Right lobe of liver (tissue), 6 donors: ENCODE data around the gene TRABD2B. TPM values are rescaled to one million over a fixed set of nuclear protein-coding genes. Genes with fewer than 3 reads are reported as not detected.
A peak's percentile ranks its signal among the peaks of the same experiment; 100 is the strongest.

Source experiments
- ATAC-seq, 4 donors: fragments of 200-7000 bp; cut with Tn5 transposase; one replicate each; pipeline ENCODE4 v1.9.1; 2020; ENCODE audit warnings: mild to moderate bottlenecking in 4 of 4, moderate library complexity in 4 of 4
- DNase-seq, 3 donors: peaks; one replicate each; pipeline ENCODE4 v3.0.0-alpha.2; 2020
- H3K27ac ChIP-seq, 3 donors: fragments of 200-600 bp; one replicate each; pipeline ENCODE4 v1.8.0; 2022
- H3K27me3 ChIP-seq, 2 donors: fragments of 200-600 bp; one replicate each; pipeline ENCODE4 v1.8.0; 2022
- H3K36me3 ChIP-seq, 4 donors: fragments of 200-600 bp; sonication (generic) in 1 of 4; one replicate each; pipeline versions ENCODE4 v1.5.1 to v1.8.0; 2017 to 2022; ENCODE audit warnings: control low read depth in 1 of 4
- H3K4me1 ChIP-seq, 4 donors: fragments of 200-600 bp; sonication (generic) in 1 of 4; one replicate each; pipeline versions ENCODE4 v1.5.1 to v1.8.0; 2017 to 2022; ENCODE audit warnings: control low read depth in 1 of 4
- H3K4me3 ChIP-seq, 3 donors: fragments of 200-600 bp; one replicate each; pipeline ENCODE4 v1.8.0; 2022
- H3K9me3 ChIP-seq, 4 donors: fragments of 200-600 bp; sonication (generic) in 1 of 4; one replicate each; pipeline versions ENCODE4 v1.5.1 to v1.8.0; 2017 to 2022; ENCODE audit warnings: control low read depth in 1 of 4
- POLR2A ChIP-seq: fragments of 450-650 bp; IDR thresholded peaks from one replicate; pipeline ENCODE4 v1.6.1; 2017; ENCODE audit warnings: antibody characterized with exemption, mild to moderate bottlenecking
- WGBS: methylation state at CpG from one replicate; pipeline ENCODE4 v1.1.6; 2018; ENCODE audit warnings: low coverage, low lambda C conversion rate; ENCODE audit not compliant: insufficient coverage; ENCODE audit errors: missing lambda C conversion rate; 5-methylcytosine and 5-hydroxymethylcytosine counted together
- intact Hi-C, 2 donors: fragments of 100-400 bp; cut with DNase I; formaldehyde crosslinking; loops; one replicate each; pipeline versions ENCODE4 v1.11.2 to v1.14.1; 2022
- total RNA-seq, 6 experiments: library from RNA; depleted of rRNA in 2 of 6; stranded (reverse); fragments of >200 nt in 2 of 6; fragmentation: NEBNext Ultra II Directional in 3 of 6; extraction: Animal tissue kit (Norgen Biotek cat#: 25700) in 3 of 6; gene quantifications; one replicate each; pipeline versions ENCODE4 v1.1.0 to v1.2.4, GENCODE V29; 2016 to 2023
- TF ChIP-seq, protein P1 (sequence below), 4 donors: fragments of 200-600 bp in 3 of 4; fragments of 450-650 bp in 1 of 4; IDR thresholded peaks; one replicate each; pipeline versions ENCODE4 v1.5.1 to v1.8.0; 2016 to 2022; ENCODE audit warnings: antibody characterized with exemption in 4 of 4, mild to moderate bottlenecking in 2 of 4
- donor health status: DM: no; HTN: yes; CAD: no.
- donor health status: DM: no; HTN: no; CAD: no.
- donor health status: DM: no; HTN: no; CAD: no.
- donor health status: DM: no; HTN: yes; CAD: no.
- donor health status: DM: no; HTN: yes; CAD: no.

Gene TRABD2B
- total RNA-seq, 6 experiments from 2014 or later, result 0.55 to 9.5 (median 1.8) TPM

DNA sequence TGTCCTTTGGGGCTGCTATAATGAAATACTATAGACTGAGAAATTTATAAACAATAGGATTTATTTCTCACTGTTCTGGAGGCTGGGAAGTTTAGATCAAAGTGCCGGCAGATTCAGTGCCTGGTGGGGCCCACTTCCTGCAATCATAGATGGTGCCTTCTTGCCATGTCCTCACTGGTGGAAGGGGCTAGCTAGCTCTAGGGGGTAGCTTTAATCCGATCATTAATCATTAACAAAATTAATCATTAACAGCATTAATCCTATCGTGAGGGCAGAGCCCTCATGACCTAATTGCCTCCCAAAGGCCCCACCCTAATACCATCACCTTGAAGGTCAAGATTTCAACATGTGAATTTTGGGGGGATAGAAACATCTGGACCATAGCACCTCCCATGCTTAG is 124.3 kb downstream of the TRABD2B start:
- DNase-seq, result no peak
- H3K9me3 ChIP-seq, result no peaks in the 10 kb centered on the region
- no peaks in the 10 kb centered on the region for H3K27me3 ChIP-seq
- no peak for TF ChIP-seq POLR2A
- TF ChIP-seq, protein P1, sequence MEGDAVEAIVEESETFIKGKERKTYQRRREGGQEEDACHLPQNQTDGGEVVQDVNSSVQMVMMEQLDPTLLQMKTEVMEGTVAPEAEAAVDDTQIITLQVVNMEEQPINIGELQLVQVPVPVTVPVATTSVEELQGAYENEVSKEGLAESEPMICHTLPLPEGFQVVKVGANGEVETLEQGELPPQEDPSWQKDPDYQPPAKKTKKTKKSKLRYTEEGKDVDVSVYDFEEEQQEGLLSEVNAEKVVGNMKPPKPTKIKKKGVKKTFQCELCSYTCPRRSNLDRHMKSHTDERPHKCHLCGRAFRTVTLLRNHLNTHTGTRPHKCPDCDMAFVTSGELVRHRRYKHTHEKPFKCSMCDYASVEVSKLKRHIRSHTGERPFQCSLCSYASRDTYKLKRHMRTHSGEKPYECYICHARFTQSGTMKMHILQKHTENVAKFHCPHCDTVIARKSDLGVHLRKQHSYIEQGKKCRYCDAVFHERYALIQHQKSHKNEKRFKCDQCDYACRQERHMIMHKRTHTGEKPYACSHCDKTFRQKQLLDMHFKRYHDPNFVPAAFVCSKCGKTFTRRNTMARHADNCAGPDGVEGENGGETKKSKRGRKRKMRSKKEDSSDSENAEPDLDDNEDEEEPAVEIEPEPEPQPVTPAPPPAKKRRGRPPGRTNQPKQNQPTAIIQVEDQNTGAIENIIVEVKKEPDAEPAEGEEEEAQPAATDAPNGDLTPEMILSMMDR (IDR thresholded peaks at IDR 0.05), result no peak
- peaks cover 0 to 24% (median 3%) of the 10 kb centered on the region in 4 donors for H3K4me1 ChIP-seq
- no peak overlapping the region for H3K4me3 ChIP-seq
- peak in 2 of 4 donors; percentile 22 to 38 for ATAC-seq
- WGBS, result 48% methylated on average over 3 of the region's 3 CpGs
- intact Hi-C loops, result no loop called here
- no peaks in the 10 kb centered on the region for H3K36me3 ChIP-seq
- H3K27ac ChIP-seq, result no peak overlapping the region

DNA sequence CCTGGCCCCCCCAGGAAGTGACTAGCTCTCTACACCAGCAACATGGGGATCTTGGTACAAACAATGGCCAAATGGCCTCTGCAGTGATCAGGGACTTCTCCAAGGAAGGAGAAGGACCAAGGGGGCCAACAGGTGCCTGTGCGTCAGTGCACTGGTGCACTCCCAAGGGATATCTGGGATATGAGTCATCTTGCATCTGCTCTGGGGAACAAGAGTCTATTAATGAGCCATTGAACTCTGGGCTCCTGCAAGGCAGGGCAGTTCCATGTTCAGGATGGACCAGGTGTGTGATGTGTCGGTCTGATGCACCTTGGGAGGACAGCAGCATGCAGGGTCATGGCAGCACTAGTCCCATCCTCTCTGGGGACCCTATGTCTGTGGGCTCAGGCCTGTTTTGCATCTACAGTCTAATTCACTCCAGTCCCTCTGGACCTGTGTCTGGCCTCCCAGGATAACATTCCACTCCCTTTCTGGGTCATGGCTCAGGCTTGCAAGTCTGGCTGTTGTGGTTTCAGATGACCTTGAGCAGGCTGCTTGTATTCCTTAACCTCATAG is 125.3 kb downstream of the TRABD2B start:
- no peak for TF ChIP-seq POLR2A
- H3K4me1 ChIP-seq, result peaks cover 0 to 34% (median 5%) of the 10 kb centered on the region in 4 donors
- intact Hi-C loops, result no loop called here
- H3K27ac ChIP-seq, result no peak overlapping the region
- H3K36me3 ChIP-seq, result no peaks in the 10 kb centered on the region
- no CpG with 5 or more reads among the region's 2 CpGs for WGBS
- DNase-seq (no peak), ATAC-seq (peak in 1 of 4 donors; percentile 6)
- H3K27me3 ChIP-seq, result no peaks in the 10 kb centered on the region
- no peaks in the 10 kb centered on the region for H3K9me3 ChIP-seq
- H3K4me3 ChIP-seq, result no peak overlapping the region

DNA sequence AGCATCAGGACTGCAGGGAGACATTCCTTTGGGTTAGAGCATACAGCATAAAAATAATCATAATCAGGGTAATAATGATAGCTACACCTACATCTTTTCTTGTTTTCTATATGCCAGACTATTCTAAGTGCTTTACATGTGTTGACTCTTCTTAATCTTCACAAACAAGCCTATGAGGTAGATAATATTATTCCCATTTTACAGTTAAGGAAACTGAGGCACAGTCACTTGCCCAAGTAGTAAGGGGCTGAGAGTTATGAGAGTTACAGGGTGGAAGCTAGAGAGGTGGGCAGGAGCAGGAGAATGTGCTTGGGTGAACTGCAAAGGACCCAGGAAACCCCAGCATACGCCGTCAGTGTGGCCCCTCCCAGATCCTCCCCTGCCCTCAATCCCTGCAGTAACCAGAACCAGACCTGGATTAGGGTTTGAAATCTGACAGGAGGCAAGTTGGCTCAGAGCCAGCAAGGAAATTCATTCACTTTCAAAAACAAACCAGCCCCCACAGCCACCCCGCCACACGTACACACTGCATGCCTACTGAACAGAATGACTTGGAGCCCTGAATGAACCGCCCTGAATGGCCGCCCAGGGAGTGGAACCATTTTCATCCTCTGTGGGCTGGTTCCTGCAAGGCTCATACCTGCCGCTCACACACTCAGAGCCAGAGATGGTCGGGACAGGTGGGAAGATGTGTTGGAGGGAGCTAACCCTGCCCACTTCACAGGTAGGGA is 126.1 kb downstream of the TRABD2B start:
- no peak for DNase-seq
- WGBS, result 83% methylated on average over 4 of the region's 8 CpGs
- ATAC-seq, result no peak
- H3K27ac ChIP-seq, result no peak overlapping the region
- no peaks in the 10 kb centered on the region for H3K36me3 ChIP-seq
- peaks cover 0 to 34% (median 4%) of the 10 kb centered on the region in 4 donors for H3K4me1 ChIP-seq
- no peaks in the 10 kb centered on the region for H3K27me3 ChIP-seq
- no peak for TF ChIP-seq POLR2A
- TF ChIP-seq, protein P1 (IDR thresholded peaks at IDR 0.05), result no peak
- H3K4me3 ChIP-seq, result no peak overlapping the region
- intact Hi-C loops, result no loop called here
- no peaks in the 10 kb centered on the region for H3K9me3 ChIP-seq

DNA sequence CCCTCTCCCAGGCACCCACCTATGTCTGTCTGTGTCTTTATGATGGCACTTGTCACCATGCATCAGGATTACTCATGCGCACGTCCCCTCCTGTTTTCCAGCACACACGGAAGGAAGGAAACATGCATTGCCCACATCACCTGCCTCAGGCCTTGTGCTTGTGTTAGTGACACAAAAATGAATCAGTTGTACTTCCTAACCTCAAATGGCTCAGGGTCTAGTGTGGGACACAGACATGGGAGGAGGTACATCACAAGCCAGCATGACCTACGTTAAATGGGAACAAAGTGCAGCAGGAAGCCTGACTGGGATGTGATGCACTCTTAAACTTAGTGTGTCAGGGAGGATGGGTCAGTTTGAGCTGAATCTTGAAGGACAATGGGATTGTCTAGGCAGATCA is 126.7 kb downstream of the TRABD2B start:
- H3K27ac ChIP-seq, result no peak overlapping the region
- 52% methylated on average over 2 of the region's 4 CpGs for WGBS
- no peaks in the 10 kb centered on the region for H3K9me3 ChIP-seq
- no peak for DNase-seq
- ATAC-seq, result no peak
- H3K4me3 ChIP-seq, result no peak overlapping the region
- intact Hi-C loops, result no loop called here
- H3K27me3 ChIP-seq, result no peaks in the 10 kb centered on the region
- TF ChIP-seq, protein P1 (IDR thresholded peaks at IDR 0.05), result no peak
- no peak for TF ChIP-seq POLR2A
- no peaks in the 10 kb centered on the region for H3K36me3 ChIP-seq
- H3K4me1 ChIP-seq, result peaks cover 0 to 29% (median 4%) of the 10 kb centered on the region in 4 donors

DNA sequence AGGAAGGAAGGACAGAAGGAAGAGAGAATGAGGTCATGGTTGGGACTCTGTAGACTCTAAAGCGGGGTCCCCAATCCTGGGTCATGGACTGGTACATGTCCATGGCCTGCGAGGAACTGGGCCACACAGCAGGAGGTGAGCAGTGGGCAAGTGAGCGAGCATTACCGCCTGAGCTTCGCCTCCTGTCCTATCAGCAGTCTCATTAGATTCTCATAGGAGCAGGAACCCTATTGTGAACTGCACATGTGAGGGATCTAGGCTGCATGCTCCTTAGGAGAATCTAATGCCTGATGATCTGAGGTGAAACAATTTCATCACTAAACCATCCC is 128.9 kb downstream of the TRABD2B start:
- H3K9me3 ChIP-seq, result no peaks in the 10 kb centered on the region
- ATAC-seq, result no peak
- TF ChIP-seq, protein P1 (IDR thresholded peaks at IDR 0.05), result no peak
- TF ChIP-seq POLR2A, result no peak
- H3K27ac ChIP-seq, result no peak overlapping the region
- no peaks in the 10 kb centered on the region for H3K27me3 ChIP-seq
- H3K4me3 ChIP-seq, result no peak overlapping the region
- peaks cover 0 to 26% (median 4%) of the 10 kb centered on the region in 4 donors for H3K4me1 ChIP-seq
- intact Hi-C loops, result no loop called here
- WGBS, result 87% methylated on average over 3 of the region's 5 CpGs
- no peaks in the 10 kb centered on the region for H3K36me3 ChIP-seq
- DNase-seq, result no peak
